Natural killer cell treated with Interleukin-12 subunit alpha and Interleukin-12 subunit beta and Interleukin-15 and Interleukin-18, amount 100 ng/mL, for 72 hours (primary cell): Measurements from ENCODE around the gene HM13. TPM values are rescaled to one million over a fixed set of nuclear protein-coding genes. Genes with fewer than 3 reads are reported as not detected.
"Not testable (repeated sequence)": the region's sequence is repeated elsewhere in the genome, so short reads cannot be mapped to it uniquely, and the experiment has no call there.

ENCODE experiments used
- ATAC-seq, 2 donors: fragments of 150-1000 bp; cut with Tn5 transposase in 1 of 2; sonication (Bioruptor Pico), chemical (Tn5 transposase) in 1 of 2; 2 replicates each; pipeline ENCODE4 v1.10.0; 2021
- DNase-seq: peaks from one replicate; pipeline ENCODE4 v3.0.0; 2022; ENCODE audit warnings: low spot score
- H3K27ac Mint-ChIP-seq, 2 donors: 1 replicate in 1 of 2; 2 replicates in 1 of 2; pipeline ENCODE4 v1.8.0; 2022; ENCODE audit warnings: mixed read lengths in 2 of 2, mild to moderate bottlenecking in 1 of 2, moderate library complexity in 1 of 2
- H3K27me3 Mint-ChIP-seq, 2 donors: 1 replicate in 1 of 2; 2 replicates in 1 of 2; pipeline ENCODE4 v1.8.0; 2022; ENCODE audit warnings: mixed read lengths in 2 of 2
- H3K36me3 Mint-ChIP-seq: one replicate; pipeline ENCODE4 v1.8.0; 2022; ENCODE audit warnings: mixed read lengths
- H3K4me1 Mint-ChIP-seq, 2 donors: 1 replicate in 1 of 2; 2 replicates in 1 of 2; pipeline ENCODE4 v1.8.0; 2022; ENCODE audit warnings: low read depth in 2 of 2, mixed read lengths in 2 of 2, mild to moderate bottlenecking in 1 of 2
- H3K4me3 Mint-ChIP-seq: one replicate; pipeline ENCODE4 v1.8.0; 2022; ENCODE audit warnings: mixed read lengths
- H3K9me3 Mint-ChIP-seq: 2 replicates; pipeline ENCODE4 v1.8.0; 2022; ENCODE audit warnings: mixed read lengths
- total RNA-seq, 2 donors: library from RNA; stranded (reverse); gene quantifications; one replicate each; pipeline ENCODE4 v1.2.3, GENCODE V29; 2022

HM13 gene
- total RNA-seq, 2 donors from 2014 or later = 233 to 257 TPM

DNA sequence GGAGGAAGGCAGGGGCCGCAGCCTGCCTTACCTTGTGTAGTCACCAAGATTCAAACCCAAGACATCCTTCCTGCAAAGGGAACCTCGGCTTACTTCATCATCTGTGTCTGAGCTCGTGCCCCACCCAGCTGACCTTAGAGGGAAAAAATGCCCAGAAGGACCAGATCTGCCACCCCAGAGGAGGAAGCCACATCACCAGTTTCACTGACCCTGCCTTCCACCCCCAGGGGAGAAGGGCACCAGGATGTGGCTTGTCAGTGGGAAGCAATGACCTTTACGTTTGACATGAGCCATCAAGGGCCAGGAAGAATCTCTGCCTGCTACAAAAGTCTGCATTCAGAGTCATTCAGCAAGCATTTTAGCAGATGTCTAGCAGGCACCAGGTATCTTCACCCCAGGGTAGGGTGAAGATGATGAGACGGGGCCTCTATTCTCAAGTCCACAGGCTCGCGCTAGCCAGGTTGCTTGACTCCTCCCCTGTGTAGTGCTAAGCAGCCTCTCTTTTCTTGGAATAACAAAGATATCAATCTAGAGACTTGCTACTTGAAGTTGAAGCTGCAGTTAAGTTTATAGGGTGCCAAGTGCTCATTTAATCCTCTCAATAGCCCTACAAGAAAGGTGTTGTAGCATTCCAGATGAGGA lies 28.1 kb downstream of the HM13 start:
- Mint-ChIP-seq H3K4me3 (peak overlapping the region; percentile 17), H3K27ac (peak overlapping the region; percentile 58 to 65), H3K27me3 (no peaks in the 10 kb centered on the region), H3K4me1 (peaks cover 31 to 39% of the 10 kb centered on the region in 2 donors), H3K36me3 (peaks cover 17% of the 10 kb centered on the region), H3K9me3 (no peaks in the 10 kb centered on the region)
- no peak for DNase-seq
- peak; percentile 3 to 4 for ATAC-seq

DNA sequence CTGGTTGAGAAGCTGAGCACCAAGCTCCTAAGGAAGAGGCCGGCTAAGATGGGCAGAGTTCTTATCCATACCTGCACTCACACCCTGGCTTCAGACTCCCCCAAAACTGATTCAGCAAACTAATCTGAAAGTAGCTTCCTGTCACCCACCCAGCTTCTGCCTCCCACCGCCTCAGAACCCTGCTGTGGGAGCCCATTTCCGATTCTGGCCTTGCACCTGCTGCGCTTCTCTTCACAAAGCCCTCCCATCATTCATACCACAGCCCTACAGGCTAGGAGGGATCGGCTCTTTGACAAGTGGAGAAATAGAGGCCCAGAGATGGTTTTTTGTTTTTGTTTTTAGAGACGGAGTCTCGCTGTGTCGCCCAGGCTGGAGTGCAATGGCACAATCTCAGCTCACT lies 28.7 kb downstream of the HM13 start:
- no peaks in the 10 kb centered on the region for H3K27me3 Mint-ChIP-seq
- no peak for DNase-seq
- peak overlapping the region in 1 of 2 donors; percentile 65 for H3K27ac Mint-ChIP-seq
- peaks cover 23% of the 10 kb centered on the region for H3K36me3 Mint-ChIP-seq
- no peak overlapping the region for H3K4me3 Mint-ChIP-seq
- H3K4me1 Mint-ChIP-seq = peaks cover 31 to 38% of the 10 kb centered on the region in 2 donors
- ATAC-seq = no peak
- H3K9me3 Mint-ChIP-seq = no peaks in the 10 kb centered on the region

DNA sequence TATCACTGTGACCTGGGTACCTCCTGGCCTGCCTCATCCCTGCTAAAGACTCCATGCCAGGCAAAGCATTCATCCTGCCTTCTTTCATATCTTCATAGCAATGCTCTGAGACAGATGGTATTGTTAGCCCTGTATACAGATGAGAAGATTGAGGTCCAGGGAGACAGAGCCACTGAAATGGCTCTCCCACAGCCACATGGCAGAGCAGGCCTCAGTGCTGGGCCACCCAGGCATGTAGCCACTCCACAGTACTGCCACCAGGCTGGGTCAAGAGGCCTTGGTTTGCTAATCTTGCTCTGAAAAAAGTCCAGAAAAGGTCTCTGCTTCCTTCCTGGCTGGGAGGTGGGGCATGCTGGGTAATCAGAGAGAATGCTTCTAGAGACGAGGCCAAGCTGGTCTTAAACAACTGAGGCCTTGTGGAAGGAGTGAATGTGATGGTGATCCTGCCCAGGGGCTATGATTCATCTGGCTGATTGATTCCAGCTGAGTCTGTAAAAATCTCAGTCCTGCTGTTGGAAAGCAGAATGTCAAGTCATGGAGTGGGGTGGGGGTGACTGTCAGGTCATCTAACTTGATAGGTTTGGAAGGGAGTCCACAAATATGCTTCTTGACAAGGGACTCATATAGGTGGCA lies 29.8 kb downstream of the HM13 start:
- no peaks in the 10 kb centered on the region for H3K9me3 Mint-ChIP-seq
- DNase-seq (no peak), ATAC-seq (no peak)
- no peaks in the 10 kb centered on the region for H3K27me3 Mint-ChIP-seq
- peaks cover 14% of the 10 kb centered on the region for H3K36me3 Mint-ChIP-seq
- H3K4me1 Mint-ChIP-seq = peaks cover 23 to 31% of the 10 kb centered on the region in 2 donors
- no peak overlapping the region for H3K4me3 Mint-ChIP-seq
- H3K27ac Mint-ChIP-seq = peak overlapping the region; percentile 27 to 43

DNA sequence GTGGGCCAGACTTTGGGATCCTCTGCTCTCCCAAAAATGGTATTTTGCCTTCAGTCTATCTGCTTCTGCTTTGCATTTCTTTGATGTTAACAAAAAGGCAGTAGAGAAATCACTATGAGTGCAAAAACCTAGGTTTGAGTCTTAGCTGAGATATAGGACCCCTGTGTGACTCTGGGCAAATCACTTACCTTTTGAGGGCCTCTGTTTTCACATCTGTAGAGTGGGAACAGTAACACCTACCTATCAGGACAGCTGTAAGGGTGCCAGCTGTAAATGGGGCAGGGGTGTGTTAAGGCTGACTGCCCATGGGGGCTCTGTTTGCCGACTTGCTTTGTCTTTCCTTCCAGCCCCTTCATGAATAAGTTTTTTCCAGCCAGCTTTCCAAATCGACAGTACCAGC lies 30.4 kb downstream of the HM13 start:
- no peaks in the 10 kb centered on the region for H3K9me3 Mint-ChIP-seq
- H3K27ac Mint-ChIP-seq = peak overlapping the region; percentile 27 to 53
- no peak for ATAC-seq
- H3K4me1 Mint-ChIP-seq = peaks cover 21 to 29% of the 10 kb centered on the region in 2 donors
- no peak for DNase-seq
- no peak overlapping the region for H3K4me3 Mint-ChIP-seq
- H3K36me3 Mint-ChIP-seq = peaks cover 12% of the 10 kb centered on the region
- H3K27me3 Mint-ChIP-seq = no peaks in the 10 kb centered on the region

DNA sequence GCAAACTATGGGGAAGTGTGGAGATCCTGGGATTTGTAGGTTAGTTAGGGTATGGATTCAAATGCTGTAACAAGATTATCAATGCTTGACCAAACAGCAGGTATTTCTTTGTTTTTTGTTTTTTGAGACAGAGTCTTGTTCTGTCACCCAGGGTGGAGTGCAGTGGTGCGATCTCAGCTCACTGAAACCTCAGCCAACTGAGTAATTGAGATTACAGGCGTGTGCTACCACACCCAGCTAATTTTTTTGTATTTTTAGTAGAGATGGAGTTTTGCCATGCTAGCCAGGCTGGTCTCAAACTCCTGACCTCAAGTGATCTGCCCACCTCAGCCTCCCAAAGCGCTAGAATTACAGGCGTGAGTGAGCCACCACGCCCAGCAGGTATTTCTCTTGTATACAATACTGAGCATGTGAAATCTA lies 31.4 kb downstream of the HM13 start:
- not testable (repeated sequence) for H3K27me3 Mint-ChIP-seq, DNase-seq, H3K9me3 Mint-ChIP-seq, ATAC-seq
- peaks cover 12% of the 10 kb centered on the region for H3K36me3 Mint-ChIP-seq
- H3K4me1 Mint-ChIP-seq = peaks cover 21 to 35% of the 10 kb centered on the region in 2 donors
- peak overlapping the region in 1 of 2 donors; percentile 95 for H3K27ac Mint-ChIP-seq
- H3K4me3 Mint-ChIP-seq = peak overlapping the region; percentile 21

DNA sequence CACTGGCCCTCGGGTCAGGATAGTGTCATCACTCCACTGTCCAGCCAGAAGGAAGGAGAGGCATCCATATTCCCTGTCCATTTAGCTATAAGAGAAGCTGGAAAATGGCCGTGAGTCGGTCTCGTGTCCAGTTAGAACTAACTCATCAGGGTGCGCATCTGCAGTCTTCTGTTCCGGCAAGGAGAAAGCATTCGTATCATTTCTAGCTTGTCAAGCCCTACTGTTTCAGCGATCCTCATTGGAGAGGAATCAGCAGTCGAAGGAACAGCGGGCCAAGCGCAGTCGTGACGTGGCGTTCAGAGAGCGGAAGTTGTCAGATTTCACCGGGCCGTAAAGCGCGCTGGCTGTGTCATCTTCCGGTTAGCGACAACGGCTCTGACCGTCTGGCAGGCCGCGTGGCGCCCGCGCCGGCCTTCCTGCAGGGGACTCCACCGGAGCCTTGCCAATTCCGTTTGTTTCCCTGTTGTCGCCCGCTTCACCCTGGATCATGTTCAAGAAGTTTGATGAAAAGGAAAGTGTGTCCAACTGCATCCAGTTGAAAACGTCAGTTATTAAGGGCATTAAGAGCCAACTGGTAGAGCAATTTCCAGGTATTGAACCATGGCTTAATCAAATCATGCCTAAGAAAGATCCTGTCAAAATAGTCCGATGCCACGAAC lies 32.9 kb downstream of the HM13 start:
- no peaks in the 10 kb centered on the region for H3K9me3 Mint-ChIP-seq
- peak; percentile 90 to 93 for ATAC-seq
- peaks cover 16% of the 10 kb centered on the region for H3K36me3 Mint-ChIP-seq

DNA sequence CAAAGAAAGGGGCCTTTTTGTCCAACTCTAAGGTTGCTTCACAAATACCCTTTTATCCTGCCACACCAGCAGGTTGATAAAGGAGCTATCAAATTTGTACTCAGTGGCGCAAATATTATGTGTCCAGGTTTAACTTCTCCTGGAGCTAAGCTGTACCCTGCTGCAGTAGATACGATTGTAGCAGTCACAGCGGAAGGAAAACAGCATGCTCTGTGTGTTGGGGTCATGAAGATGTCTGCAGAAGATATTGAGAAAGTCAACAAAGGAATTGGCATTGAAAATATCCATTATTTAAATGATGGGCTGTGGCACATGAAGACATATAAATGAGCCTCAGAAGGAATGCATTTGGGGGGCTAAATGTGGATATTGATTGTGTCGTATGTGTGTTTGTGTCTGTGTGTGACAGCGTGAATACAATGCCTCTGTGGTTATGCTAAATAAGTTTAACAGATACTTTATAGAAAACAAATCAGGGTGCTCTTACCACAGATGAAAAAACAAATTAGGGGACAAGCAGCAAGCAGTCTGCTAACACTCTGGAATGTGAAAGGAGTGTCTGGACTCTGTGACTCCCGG lies 33.6 kb downstream of the HM13 start:
- Mint-ChIP-seq H3K27ac (peak overlapping the region; percentile 90 to 95), H3K36me3 (peaks cover 16% of the 10 kb centered on the region), H3K4me3 (peak overlapping the region; percentile 90), H3K27me3 (no peaks in the 10 kb centered on the region), H3K9me3 (no peaks in the 10 kb centered on the region), H3K4me1 (peaks cover 16 to 33% of the 10 kb centered on the region in 2 donors)
- ATAC-seq (no peak), DNase-seq (no peak)

More for the DNA sequence above, 32.9 kb downstream of the HM13 start:
- H3K4me1 Mint-ChIP-seq = peaks cover 19 to 36% of the 10 kb centered on the region in 2 donors
- peak; percentile 83 for DNase-seq
- no peaks in the 10 kb centered on the region for H3K27me3 Mint-ChIP-seq
- H3K27ac Mint-ChIP-seq = peak overlapping the region; percentile 90 to 95
- H3K4me3 Mint-ChIP-seq = peak overlapping the region; percentile 90

DNA sequence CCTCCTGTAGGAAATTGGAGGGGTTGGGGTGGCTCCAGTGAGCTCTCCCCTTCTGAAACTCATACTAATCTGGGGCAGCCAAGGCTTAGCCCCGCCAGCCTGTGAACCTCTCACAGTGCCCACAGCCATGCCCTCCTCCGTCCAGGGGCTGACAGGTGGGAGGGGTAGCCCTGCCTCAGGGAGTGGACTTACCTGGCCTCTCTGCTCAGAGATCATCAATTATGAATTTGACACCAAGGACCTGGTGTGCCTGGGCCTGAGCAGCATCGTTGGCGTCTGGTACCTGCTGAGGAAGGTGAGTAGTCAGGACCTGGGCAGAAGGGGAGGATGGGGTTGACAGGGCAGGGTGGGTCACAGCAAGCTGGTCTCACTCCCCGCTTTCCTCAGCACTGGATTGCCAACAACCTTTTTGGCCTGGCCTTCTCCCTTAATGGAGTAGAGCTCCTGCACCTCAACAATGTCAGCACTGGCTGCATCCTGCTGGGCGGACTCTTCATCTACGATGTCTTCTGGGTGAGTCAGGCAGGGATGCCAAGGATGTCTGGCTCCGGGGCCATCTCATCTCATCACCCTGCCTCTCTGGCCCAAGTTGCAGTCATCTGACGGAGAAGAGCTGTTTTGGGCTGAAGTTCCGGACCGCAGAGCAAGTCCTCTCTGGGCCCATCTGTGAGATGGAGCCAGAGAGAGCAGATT lies 34.7 kb downstream of the HM13 start:
- peaks cover 16 to 33% of the 10 kb centered on the region in 2 donors for H3K4me1 Mint-ChIP-seq
- ATAC-seq = no peak
- H3K9me3 Mint-ChIP-seq = no peaks in the 10 kb centered on the region
- H3K4me3 Mint-ChIP-seq = peak overlapping the region; percentile 90
- peaks cover 16% of the 10 kb centered on the region for H3K36me3 Mint-ChIP-seq
- no peak for DNase-seq
- H3K27me3 Mint-ChIP-seq = no peaks in the 10 kb centered on the region
- peak overlapping the region; percentile 90 to 95 for H3K27ac Mint-ChIP-seq

DNA sequence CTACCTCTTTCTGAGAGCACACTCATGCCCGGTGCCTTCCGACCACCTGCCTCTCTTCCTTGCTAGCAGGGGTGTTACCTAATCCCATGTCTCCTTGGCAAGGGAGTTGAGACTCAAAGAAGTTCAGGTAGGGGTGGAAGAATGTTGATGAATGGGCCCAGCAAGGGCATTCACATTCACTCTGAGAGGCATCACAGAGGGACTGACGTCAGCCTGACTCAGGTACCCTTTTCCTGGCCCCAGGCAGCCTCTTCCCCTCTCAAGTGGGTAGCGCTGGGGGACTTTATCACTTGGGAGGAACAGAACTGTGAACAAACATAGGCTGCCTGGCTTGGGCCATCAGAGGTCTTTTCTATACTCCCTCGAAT lies 35.3 kb downstream of the HM13 start:
- Mint-ChIP-seq H3K9me3 (no peaks in the 10 kb centered on the region), H3K36me3 (peaks cover 16% of the 10 kb centered on the region), H3K4me3 (no peak overlapping the region), H3K27me3 (no peaks in the 10 kb centered on the region), H3K4me1 (peaks cover 16 to 30% of the 10 kb centered on the region in 2 donors), H3K27ac (no peak overlapping the region)
- ATAC-seq (no peak), DNase-seq (no peak)

DNA sequence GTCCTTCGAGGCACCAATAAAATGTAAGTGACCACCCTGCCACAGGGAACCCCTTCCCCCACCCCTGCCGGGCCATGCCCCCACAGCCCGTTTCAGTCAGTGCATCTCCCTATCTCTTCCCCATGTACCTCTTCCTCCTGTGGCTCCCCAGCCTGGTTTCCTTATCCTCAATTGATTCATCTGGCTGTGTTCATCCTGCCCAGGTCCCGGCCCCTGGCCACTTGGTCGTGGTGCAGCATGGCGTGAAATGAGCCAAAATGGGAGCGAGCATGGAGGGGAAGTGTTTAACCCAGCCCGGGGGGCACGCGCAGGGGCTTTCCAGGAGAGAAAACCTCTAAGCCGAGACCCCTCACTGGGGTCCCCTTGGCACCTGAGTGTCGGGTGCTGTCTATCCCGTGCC lies 35.9 kb downstream of the HM13 start:
- no peak overlapping the region for H3K4me3 Mint-ChIP-seq
- peak overlapping the region in 1 of 2 donors; percentile 48 for H3K27ac Mint-ChIP-seq
- peaks cover 16% of the 10 kb centered on the region for H3K36me3 Mint-ChIP-seq
- DNase-seq (no peak), ATAC-seq (no peak)
- no peaks in the 10 kb centered on the region for H3K9me3 Mint-ChIP-seq
- H3K4me1 Mint-ChIP-seq = peaks cover 14 to 28% of the 10 kb centered on the region in 2 donors
- H3K27me3 Mint-ChIP-seq = no peaks in the 10 kb centered on the region

DNA sequence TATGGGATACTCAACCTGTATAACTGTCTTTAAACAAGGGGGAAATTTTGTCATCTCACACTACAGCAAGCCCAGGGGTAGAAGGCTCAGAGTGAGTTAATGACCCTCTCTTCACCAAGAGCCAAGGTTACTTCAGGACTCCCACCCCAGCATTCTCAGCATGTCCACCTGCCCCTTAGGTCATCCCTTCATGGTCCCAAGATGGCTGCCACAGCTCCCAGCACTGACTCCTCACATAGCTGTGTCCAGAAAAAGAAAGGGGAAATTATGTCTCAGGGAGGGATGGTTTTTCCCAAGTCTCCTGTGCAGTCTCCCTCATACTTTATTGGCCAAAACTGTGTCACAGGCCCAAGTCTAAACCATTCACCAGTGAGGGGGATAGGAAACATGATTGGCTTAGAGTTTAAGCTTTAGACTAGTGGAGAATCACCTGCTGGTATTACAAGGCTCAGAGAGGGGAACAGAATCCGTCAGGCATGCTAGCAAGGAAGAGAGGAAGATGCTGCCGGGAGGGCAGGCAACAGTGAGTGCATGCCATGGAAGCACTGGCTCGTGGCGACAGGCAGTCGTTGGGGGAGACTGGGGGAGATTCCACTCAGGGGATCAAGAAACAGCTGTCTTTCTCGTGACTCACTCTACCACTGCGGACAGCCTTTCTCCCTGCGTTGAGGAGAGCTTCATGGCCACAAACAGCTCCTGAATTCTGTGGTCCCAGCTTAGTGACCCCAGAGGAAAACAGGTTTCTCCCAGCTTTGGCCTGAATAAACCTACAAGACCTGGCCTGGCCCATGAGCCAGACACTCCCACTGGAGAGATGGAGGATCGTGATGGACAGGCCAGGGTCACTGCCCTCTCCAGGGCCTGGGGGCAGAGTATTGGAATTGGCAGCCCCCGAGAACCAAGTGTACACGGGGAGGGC lies 37.2 kb downstream of the HM13 start:
- H3K27me3 Mint-ChIP-seq = no peaks in the 10 kb centered on the region
- no peak overlapping the region for H3K4me3 Mint-ChIP-seq
- H3K36me3 Mint-ChIP-seq = peaks cover 16% of the 10 kb centered on the region
- peaks cover 11 to 23% of the 10 kb centered on the region in 2 donors for H3K4me1 Mint-ChIP-seq
- DNase-seq (no peak), ATAC-seq (no peak)
- H3K9me3 Mint-ChIP-seq = no peaks in the 10 kb centered on the region
- H3K27ac Mint-ChIP-seq = no peak overlapping the region

DNA sequence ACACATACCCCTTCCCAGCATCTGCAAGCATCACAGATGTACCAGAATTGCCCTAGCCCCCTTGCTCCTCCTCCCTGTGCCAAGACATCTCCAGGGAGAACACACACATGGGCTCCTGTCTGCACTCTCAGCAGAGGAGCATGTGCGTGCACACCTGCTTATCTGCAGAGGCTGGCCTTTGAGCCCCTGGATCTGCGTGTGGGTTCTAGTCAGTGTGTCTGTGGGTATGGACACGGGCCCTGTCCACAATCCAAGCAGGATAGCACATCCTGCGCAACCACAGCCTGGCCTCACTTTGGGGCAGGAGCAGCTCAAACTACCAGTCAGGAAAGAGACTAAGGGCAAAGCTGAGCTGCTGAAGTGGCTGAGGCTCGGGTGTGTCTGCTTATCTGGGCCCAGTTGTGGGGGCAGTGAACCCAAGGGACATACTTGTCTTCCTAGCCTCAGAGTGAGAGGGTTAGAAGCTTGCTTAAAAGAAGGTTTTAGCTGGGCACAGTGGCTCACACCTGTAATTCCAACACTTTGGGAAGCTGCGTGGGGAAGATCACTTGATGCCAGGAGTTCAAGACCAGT lies 41.0 kb downstream of the HM13 start:
- DNase-seq (no peak), ATAC-seq (no peak)
- Mint-ChIP-seq H3K9me3 (no peaks in the 10 kb centered on the region), H3K4me3 (no peak overlapping the region), H3K36me3 (peaks cover 5% of the 10 kb centered on the region), H3K27me3 (no peaks in the 10 kb centered on the region), H3K27ac (no peak overlapping the region), H3K4me1 (peaks cover 0 to 8% of the 10 kb centered on the region in 2 donors)
